ENCODE measurements around the gene EFL1. TPM values are rescaled to one million over a fixed set of nuclear protein-coding genes. Genes with fewer than 3 reads are reported as not detected.

The EFL1 gene
- polyA plus RNA-seq, 12 donors, result 9.3 to 17.8 (median 14.4) TPM; not detected in 1

DNA sequence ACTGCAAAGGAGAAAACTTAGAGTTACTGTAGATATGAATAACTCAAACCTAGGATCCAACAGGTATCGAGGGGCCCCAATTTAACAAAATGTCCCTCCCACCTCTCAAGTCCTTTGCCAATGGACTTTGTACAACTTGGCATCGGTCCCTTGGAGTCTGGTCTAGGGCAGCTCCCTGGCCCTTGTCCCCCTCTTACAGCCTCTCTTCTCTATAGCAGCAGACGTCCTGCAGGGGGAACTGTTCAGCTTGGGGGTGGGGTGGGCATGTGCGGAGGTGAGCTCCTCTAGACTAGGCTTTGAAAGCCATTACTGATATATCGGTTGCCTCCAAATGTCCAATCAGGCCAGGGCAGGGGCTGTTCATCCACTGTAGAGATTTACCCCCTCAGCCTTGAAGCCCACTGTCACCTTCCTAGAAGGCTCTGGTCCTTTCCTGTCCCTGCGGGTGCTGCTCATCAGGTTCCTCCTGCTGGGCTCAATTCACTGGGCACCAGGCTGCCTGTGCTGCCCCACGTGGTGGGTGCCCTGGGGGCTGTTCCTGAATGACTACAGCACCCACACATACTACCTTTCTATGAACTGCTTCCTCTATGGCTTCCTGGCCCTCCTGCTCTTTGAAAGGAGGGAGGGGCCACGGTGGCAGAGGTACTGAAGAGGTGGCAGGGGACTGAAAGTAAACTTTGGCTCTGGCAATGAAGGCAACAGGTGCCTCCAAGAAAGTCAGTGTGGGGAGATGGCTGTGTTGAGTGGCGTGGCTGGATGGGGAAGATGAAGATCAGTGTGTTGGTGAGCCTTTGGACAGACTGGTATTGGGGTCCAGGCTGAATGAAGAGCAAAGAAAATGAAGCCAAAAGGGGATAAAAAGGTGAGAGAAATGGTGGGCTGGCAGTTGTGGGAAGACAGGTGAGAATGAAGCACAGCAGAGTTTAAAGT lies 137.9 kb downstream of the EFL1 start:
- no peak for DNase-seq

DNA sequence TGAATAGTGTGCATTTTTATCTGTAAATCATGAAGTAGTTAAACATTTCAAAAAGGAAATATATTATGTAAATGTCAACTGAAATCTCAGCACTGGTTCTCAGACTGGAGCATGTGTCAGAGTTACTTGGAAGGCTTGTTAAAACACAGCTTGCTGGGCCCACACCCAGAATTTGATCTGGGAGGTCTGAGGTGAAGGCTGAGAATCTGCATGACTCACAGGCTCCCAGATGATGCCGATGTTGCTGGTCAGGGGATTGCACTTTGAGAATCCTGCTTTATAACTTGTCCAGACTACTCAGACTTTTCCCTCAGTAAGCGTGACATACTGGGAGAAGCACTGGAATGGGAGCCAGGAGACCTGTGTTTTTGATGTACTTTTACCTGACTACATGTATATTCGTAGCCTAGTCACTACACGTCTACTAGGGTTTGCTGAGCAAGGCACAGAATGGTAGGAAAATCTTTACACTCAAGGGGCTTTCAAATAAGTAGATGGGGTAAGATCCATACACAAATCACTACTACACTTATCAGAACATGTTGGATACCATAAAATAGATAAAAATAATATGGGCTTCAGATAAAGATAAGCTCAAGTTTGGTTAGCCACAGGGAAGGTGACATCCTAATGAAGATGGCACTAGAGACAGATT lies 139.7 kb downstream of the EFL1 start:
- DNase-seq, result peak; percentile 14

DNA sequence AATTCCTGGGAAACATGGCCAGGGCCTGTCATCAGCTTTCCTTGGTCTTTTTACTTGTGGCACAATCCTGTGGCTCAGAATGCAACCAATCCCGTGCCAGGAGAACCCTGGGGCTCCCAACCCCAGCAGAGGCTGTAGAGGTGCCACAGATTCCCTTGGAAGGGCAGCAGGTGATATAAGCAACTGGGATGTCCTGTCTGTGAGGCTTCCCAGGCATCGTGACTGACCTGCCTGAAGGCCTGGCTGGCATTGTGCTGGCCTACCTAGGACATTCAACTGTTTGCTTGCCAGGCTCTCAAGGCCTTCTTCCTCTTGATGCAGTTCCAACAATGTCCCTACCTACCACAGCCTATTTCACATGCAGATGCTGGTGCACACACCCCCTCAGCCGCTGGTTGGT lies 144.5 kb downstream of the EFL1 start:
- no peak for DNase-seq

DNA sequence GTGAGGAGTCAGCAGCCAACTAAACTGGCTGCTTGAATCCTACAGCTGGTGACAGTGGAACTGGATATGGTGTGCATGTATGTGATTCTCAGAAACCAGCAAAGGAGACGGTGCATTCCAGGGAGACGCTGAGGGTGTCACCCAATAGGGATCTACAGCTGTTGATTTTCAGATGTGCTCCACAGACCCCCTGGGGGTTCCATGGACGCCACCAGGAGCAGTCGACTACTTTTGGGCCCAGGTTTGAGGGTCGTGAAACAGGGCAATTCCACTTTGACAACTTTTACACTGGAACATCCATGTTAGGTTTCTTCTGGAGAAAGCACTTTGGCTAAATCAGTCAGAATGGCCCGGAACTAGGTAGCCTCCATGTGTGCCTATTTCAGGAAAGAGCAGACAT lies 145.2 kb downstream of the EFL1 start:
- no peak for DNase-seq

DNA sequence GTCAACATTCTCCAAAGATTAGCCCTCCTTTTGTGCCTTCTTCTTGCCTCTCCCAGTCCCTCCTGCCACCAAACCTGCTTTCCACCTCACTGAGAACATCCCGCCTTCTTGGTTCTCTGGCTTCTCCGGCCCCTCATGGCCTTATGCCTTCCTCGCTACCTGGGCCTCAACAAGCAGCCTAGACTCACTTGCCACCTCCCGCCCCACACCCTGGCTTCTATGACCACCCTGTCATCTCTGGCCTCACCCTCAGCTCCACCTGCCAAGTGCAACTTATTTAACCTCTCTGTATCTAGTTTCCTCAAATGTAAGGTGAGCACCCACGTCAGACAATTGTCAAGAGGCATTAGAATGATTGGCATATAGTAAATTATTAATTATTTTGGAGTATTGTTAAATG lies 147.9 kb downstream of the EFL1 start:
- no peak for DNase-seq

DNA sequence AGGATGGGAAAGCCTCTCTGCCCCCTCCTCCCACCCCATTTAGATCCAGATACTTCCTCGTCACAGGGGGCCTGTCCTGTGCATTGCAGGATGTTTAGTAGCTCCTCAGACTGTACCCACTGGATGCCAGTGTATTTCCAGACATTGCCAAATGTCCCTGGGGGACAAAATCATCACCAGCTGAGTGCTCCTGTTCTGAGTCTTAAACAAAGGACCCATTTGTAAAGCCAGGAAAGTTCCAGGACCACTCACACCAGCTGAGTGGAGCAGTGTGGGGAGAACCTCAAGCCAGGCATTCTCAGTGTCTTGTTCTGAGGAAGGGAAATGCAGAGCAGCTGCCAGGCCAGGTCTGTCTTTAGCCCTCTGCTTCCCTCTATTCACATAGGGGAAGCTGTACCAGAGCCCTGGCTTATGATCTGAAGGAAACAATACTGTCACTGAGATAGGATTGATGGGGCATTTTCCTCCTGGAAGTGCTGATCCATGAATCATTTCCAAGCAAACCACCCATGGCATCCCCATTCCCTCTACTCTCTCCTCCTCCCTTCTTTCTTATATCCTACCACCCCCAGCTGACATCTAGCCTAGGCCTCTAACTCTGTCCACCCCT lies 149.3 kb downstream of the EFL1 start:
- no peak for DNase-seq

DNA sequence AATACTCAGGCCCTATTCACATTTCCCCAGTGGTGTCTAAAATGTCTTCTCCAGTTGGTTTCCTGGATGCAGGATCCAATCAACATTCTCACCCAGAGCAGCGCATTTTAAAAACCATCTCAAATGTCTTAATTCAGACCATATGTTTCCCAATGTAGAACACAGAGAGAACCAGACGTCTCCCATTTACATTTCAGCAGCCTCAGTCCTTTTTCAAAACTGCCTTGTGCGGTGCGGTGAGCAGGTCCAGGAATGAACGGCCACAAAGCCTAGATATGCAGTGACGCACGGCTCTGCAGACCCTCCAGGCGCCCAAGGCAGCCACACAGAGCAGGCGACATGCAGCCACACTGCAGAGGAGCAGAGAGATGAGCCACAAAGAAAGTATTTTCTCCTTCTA lies 150.6 kb downstream of the EFL1 start:
- DNase-seq, result no peak

DNA sequence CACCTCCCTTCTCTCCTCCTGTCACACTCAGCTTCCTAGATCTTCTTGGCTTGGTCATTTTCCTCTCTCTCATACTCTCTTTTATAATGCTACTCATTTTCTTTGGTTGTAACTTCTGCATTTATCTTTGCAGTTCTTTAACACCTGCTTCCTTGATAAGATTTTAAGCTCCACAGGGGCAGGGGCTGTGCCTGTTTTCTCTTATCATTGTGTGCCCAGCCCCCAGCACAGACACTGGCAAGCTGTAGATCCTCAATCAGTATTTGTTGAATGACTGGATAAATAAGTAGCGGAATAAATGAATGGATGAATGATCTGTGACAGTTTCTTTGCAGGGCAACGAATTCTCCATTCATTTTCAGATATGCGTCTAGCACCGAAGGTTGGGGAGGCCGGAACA lies 152.4 kb downstream of the EFL1 start:
- no peak for DNase-seq

DNA sequence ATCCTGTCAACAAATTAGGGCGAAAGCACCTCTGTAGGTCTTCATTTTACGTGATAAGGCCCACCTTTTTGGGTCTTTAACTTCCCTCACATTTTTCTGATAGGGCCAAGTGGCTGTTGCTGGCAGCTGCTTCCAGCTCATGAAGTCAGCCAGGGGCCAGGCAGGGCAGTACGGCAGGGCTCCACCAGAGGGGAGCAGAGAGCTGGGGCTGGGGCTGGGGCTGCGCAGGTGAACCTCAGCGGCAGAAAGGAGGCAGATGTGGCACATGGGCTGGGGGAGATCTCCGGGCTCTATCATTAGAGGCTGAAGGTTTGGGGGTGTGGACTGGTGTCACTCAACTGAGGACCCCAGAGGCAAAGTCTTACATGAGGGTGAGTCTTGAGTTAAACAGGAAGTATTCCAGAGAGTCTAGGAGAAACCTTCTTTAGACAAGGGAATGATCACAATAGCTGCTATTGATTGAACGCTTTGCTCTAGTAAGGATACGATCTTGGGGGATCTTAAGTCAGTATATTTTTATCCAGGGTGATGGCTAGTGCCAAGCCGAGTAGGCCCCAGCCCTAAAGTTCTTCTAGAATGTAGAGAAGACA lies 153.9 kb downstream of the EFL1 start:
- no peak for DNase-seq

DNA sequence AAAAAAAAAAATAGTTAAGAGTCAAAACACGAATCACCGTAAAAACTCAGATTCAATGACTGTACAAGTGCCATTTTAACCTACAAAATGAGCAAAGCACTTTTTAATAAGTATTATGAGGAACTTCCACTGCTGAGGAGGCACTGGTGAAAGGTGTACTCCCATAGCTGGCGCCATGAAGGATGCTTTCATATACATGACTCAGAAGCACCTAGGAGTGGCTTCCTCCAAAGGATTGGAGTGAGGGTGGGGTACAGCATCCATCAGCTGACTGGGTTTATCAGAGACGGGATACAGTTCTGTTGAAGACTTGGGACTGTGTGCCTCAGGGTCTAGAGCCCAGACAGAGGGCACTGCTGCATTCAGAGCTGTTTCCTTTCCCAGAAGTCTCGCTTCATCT lies 155.9 kb downstream of the EFL1 start:
- no peak for DNase-seq

DNA sequence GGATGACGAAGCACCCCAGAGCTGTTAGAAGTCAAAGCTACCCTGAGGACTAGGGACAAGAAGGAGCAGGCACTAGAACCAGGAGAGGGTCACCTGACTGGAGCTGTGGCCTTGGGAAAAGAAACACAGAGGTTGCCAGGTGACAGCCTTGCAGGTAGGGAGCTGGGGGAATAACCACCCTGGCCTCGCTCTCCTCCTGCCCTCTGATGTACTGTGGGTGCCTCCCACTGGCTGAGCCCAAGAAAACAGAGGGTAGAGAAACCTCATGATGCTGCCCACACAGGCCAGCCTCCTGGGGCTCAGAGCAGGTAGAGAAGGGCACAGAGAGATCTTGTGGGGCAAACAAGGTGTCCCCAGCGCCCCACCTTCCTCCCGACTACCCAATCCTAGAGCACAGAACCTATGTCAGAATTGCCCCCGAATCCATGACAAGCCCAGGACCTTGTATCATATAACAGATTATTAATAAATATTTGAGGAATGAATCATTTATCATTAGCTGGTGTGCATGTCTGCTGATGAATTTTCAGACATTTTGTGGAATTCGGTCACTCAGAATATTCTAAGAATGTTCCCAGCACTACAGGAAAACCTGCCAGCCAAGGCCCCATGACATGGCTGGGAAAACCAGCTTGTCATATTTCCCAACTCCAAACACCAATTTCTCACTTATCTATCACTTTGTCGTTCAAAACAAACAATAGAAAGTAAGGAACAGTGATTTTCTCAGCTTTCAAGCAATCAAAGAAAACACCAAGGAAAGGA lies 156.9 kb downstream of the EFL1 start:
- no peak for DNase-seq

DNA sequence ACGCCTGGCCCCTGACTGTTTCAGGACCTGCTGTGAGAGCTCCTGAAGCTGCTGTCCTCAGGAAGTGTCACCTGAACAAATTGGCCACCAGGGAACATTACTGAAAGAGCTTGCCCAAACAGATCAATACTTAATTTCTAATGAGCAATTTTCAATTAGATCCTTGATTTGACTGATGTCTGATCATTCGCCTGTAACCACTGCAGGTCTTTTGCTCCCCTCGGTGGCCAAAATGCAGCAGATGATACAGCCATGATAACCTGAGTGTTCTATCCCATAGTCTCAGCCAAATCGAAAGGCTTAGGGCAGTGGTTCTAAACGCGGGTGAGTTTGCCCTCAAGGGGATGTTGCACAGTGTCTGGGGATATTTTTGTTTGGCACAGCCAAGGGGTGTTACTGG lies 159.1 kb downstream of the EFL1 start:
- DNase-seq, result no peak

DNA sequence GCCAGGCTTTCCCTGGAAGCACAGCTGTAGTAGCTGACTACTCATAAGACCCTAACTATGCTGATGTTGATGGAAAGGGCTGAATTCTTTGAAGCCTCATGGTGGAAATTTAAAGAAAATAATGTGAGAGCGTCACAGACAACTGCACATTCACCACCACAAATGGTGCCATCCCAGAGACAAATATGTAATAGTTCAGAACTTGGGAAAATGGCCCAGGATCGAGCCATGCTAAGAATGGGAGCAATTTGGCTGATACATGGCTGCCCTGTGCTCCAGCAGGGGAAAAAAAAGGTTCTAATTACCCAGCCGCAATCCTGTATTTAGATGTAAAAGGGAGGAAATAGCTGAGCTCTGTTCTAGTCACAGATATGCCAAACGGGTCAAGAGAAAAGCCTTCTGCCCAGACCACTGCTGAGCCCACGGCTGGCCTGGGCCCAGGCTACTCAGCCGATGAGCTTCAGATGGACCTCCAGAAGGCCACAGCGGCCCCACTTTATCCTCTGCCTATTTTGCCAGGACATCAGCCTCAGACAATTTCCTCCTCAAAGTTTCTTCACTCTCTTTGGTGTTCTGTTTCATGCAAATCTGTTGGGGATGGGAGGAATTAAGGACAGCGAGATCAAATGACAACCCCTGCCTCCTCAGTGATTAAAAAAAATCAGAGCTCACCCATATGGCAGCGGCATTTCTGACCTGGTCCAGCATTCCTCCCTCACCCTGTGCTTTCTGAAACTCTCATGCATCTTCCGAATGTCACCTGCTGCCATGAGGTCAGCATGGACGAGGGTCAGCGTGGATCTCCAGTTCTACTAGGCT lies 162.2 kb downstream of the EFL1 start:
- DNase-seq, result no peak

DNA sequence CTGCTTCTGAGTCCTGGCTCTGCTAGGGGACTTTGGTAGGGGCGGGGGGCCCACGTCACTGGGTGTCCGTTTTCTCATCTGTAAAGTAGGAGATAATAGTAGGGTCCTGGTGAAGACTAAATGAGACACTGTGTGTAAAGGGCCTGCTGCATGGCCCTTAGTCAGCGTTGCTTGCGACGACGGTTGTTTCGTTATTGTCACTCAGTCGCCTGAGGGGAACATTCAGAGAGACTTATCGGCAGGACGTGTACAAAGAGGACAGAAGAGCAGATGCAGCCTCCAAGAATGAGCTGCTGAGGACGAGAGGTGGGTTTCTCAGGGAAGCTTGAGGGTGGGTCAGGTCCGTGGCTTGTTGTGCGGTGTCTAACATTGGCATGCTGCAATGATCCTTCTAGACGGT lies 163.9 kb downstream of the EFL1 start:
- no peak for DNase-seq

DNA sequence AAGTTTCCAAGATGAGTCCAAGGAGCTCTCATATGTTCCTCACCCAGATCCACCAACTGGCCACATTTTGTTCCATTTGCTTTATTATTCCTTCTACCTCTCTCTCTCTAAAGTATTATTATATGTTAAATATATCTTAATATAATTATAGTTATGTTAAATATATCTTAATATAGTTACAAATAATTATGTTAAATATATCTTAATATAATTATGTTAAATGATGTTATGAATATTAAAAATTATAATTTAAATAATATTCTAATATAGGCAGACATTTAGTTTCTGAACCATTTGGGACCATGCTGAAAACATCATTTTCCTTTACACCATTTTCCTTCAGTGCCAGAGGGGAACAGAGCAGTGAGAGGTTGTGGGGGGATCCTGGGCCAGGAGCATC lies 166.7 kb downstream of the EFL1 start:
- no peak for DNase-seq

DNA sequence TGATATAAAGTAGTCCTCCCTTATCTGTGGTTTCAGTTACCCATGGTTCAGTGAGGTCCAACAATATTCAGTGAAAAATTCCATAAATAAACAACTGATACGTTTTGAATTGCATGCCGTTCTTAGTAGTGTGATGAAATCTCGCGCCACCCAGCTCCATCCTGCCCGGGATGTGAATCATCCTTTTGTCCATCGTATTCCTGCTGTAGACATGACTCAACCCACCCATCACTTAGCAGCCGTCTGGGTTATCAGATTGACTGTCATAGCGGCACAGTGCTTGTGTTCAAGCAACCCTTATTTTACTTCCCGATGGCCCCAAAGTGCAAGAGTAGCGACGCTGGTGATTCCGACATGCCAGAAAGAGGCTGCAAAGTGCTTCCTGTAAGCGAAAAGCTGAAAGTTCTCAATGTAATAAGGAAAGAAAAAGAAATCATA lies 168.7 kb downstream of the EFL1 start:
- DNase-seq, result no peak

DNA sequence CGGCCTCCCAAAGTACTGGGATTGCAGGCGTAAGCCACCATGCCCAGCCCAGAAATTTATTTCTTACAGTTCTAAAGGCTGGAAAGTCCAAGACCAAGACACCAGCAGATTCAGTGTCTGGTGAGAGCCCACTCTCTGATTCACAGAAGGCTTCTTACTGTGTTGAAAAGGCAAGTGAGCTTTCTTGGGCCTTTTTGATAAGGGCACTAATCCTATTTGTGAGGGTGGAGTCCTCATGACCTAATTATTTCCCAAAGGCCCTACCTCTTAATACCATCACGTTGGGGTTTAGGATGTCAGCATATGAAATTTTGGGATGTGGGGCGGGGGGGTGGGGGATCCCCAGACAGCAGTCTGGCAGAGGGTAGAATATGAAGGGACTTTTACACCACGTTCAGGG lies 169.2 kb downstream of the EFL1 start:
- no peak for DNase-seq

DNA sequence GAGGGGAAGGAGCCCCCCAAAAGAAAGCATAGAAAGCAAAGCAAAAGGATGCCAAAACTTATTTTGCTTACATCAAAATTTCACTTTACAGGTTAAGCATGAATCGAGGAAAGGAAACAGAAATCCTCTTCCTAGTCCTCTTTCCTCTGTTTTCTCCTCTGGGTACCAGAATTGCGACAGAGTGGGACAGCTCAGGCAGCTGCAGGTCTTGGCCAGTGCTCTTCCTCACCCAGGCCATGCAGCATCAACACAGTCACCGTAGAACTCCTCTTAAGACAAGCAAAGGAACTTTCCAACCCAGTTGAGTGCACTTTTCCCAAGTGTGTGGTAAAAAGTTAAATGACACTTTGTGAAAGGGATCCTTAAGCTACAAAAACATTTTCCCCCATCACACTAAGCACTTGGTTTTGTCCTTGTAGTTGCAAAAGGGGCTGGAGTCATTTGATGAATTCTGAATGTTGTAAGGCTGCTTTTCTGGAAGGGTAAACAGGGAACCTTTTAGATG lies 170.8 kb downstream of the EFL1 start:
- no peak for DNase-seq

DNA sequence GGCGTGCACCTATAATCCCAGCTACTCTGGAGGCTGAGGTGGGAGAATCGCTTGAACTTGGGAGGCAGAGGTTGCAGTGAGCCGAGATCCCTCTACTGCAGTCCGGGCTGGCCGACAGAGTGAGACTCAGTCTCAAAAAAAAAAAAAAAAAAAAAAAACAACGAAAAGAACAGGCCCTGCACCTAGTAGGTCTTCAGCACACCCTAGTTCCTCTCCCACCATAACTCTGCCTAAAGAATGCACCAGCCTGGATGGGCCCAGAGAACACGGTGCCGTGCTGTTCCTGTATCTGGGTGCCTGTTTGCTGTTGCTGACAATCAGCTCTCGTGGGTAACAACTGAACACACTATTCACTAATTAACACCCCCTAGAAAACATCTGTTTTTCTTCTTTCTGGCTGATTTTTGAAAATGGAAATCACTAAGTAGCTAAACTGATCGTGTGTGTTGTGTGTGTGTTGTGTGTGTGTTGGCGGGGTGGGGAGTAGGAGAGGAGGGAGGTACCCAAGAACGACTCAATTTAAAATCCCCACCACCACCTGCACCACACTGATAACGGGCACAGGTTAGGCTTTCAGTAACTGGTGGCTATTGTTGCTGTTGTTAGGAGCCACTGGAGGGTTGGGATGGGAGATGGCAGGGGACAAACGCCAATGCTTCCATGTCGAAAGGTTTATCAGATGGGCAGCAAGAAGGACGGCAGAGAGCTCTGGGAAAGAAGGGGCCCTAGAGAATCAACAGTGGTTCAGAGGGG lies 176.1 kb downstream of the EFL1 start:
- no peak for DNase-seq
